ENCODE results near the gene CELF2.

- TF ChIP-seq, protein P1, sequence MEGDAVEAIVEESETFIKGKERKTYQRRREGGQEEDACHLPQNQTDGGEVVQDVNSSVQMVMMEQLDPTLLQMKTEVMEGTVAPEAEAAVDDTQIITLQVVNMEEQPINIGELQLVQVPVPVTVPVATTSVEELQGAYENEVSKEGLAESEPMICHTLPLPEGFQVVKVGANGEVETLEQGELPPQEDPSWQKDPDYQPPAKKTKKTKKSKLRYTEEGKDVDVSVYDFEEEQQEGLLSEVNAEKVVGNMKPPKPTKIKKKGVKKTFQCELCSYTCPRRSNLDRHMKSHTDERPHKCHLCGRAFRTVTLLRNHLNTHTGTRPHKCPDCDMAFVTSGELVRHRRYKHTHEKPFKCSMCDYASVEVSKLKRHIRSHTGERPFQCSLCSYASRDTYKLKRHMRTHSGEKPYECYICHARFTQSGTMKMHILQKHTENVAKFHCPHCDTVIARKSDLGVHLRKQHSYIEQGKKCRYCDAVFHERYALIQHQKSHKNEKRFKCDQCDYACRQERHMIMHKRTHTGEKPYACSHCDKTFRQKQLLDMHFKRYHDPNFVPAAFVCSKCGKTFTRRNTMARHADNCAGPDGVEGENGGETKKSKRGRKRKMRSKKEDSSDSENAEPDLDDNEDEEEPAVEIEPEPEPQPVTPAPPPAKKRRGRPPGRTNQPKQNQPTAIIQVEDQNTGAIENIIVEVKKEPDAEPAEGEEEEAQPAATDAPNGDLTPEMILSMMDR (IDR thresholded peaks at IDR 0.05) = no peak
- no peak for TF ChIP-seq POLR2AphosphoS5 (IDR thresholded peaks at IDR 0.05)
Observed at GRCh38 chr10:11093771-11094736, 76.4 kb downstream of the CELF2 start.
